GM21526 (cell line): ENCODE data around the gene ANKRD63.

ENCODE experiments used
- ATAC-seq: cut with Tn5 transposase; IDR thresholded peaks from one replicate; pipeline ENCODE4 v1.9.1; 2021; ENCODE audit warnings: moderate library complexity; ENCODE audit not compliant: unreplicated experiment, low FRiP score

The ANKRD63 gene

GRCh38 chr15:40264321-40265153, 18.3 kb downstream of the ANKRD63 start:
- no peak for ATAC-seq

GRCh38 chr15:40263024-40263754, 19.7 kb downstream of the ANKRD63 start:
- no peak for ATAC-seq

- ATAC-seq = no peak
Observed at GRCh38 chr15:40259021-40259420, 23.8 kb downstream of the ANKRD63 start.

- ATAC-seq = no peak
Observed at GRCh38 chr15:40258544-40258943, 24.3 kb downstream of the ANKRD63 start.

DNA sequence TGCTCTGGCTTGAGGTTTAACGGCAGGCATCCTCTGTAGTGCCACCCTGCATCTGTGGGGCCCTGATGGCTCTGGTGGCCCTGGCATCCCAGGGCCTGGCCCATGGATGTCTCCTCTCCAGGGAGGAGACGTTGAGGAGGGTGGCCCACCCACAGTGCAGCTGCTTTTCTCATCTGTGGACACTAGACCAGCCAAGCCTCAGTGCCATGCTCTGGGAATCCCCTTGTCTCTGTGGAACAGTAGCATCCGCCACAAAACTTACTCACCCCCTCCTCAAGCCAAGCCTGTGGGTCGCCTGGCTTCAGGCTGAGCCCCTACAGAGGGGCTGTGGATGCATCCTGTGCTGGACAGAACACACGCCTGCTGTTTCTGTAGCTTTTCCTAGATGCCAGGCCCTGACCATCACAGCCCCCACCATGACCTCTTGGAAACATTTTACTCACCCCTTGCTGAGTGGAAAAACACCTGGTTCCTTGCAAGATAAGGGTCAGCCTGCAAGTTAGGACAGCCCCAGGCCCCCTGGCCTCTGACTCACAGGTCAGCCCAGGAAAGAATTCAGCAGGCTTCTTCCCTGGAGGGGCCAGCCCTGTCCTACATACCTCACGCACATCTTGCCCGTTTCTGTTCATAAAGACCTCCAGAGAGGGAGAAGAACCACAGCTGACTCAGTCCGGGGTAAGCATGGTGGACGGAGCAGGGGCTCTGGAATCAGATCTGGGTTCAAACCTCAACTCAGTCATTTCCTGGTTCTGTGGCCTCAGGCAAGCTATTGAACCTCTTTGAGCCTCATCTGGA, 25.0 kb downstream of the ANKRD63 start:
- no peak for ATAC-seq

DNA sequence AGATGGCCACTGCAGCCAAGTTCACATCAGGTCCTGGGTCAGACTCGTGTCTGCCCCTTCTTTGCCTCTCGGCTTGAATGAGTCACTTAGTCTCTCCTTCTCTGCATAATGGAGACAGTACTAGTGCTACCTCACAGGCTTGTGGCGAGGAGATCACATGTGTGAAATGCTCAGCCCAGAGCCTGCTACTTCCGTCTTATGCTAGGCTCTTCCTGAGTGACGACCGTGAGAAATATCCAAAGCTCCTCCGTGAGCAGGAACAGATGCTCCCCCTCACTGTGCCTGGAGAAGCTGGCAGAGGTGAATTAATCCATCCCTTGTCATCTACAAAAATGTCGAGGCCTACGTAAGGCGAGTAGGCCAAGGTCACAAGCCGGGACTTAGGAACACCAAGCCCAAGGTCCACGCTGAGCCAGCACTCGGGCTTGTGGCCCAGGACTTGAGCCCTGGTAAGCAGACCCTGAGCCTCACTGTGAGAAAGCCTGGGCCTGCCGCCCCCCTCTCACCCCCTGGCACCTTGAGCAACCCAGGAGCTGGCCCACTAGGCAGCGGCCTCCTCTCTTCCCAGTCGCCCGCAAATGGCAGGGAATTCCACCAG, 26.1 kb downstream of the ANKRD63 start:
- no peak for ATAC-seq

DNA sequence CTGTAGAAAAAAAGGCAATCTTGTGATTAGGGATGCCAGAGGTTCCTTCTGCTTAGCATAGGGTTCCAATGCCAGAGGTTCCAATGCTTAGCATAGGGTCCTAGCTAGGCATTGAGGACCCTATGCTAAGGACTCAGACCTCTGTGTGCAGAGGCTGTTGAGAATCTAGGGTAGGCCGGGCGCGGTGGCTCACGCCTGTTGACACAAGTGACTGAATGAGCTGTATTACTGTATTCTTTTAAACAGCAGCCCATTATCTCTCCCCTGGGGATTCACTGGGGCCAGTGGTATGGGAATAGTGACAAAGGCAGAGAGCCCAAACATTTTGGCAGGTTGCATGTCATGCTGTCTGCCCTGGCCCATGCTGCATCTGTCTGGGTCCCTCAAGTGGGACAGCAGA, 27.8 kb downstream of the ANKRD63 start:
- ATAC-seq = no peak

DNA sequence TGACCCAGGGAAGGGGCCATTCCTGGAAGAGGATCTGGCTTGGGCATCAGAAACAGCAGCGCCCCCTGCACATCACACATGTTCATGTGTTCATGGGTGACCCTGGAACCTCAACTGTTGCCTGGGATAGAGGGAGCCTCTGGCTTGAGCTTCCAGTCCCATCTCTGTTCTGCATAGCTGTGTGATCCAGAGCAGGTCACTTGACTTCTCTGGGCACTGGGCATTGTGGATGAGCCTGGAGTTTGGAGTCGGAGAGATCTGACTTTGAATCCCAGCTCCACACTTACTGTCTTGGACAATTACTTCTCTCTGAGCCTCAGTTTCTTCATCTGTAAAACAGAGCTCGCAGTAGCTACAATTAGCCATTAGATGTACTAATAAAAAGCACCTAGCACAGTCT, 28.4 kb downstream of the ANKRD63 start:
- ATAC-seq = no peak

GRCh38 chr15:40253167-40253790, 29.6 kb downstream of the ANKRD63 start:
- ATAC-seq = no peak

- ATAC-seq = no peak
Observed at GRCh38 chr15:40252438-40253166, 30.3 kb downstream of the ANKRD63 start.

DNA sequence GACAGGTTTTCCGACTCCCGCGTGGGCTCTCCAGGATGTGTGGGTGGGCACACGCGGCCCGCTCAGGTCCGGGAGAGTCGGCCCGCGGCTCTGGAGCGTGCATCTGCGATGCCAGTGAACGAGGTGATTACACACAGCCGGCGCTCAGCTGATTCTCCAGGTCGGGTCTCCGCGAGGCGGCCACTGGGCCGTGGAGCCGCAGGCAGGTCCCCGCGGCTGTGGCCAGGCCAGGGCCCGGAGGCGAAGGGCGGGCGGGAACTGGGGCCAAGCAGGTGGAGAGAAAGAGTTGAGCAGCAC, 30.8 kb downstream of the ANKRD63 start:
- ATAC-seq = no peak

- ATAC-seq = no peak
Observed at GRCh38 chr15:40251486-40252140, 31.3 kb downstream of the ANKRD63 start.

GRCh38 chr15:40250771-40251483, 31.9 kb downstream of the ANKRD63 start:
- no peak for ATAC-seq

GRCh38 chr15:40250304-40250656, 32.6 kb downstream of the ANKRD63 start:
- ATAC-seq = no peak

- no peak for ATAC-seq
Observed at GRCh38 chr15:40249477-40250303, 33.2 kb downstream of the ANKRD63 start.

GRCh38 chr15:40248006-40248783, 34.7 kb downstream of the ANKRD63 start:
- ATAC-seq = no peak

DNA sequence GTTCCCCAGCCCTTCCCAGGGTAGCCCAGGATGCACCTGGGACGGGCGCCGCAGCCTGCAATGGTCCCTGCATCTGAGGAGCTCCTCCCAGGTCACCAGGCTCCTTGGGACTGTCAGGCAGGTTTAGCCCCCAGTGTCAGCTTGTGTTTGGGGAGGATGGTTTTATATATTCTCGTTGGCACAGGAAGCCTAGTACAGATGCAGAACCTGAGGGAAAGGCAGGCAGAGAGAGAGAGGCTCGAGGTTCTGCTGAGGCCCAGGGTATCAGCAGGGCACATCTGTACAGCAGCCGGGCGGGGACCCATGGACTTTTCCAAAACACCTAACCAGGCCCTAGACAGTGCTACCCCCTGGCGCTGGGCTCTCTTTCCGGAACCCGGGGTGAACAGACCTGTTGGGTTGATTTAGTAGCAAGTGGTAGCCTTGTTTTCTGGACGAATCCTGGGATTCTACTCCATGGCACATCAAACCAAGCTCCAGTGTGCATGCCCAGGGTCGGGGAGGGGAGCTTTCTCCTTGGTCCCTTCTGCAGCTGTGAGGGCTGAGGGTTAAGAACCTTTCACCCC, 35.4 kb downstream of the ANKRD63 start:
- ATAC-seq = no peak
